Medulla oblongata (tissue), 1 donor: Measurements from ENCODE around the gene MOK.

Experiments used
- DNase-seq: peaks from one replicate; pipeline ENCODE4 v3.0.0-alpha.2; 2015; ENCODE audit errors: extremely low spot score

MOK gene

GRCh38 chr14:102223682-102224081 is 81.3 kb downstream of the MOK start:
- DNase-seq, result no peak

- DNase-seq, result no peak
Measured at GRCh38 chr14:102222751-102223150, 82.2 kb downstream of the MOK start.

- DNase-seq, result no peak
Measured at GRCh38 chr14:102222009-102222575, 82.9 kb downstream of the MOK start.

GRCh38 chr14:102221026-102221425 is 83.9 kb downstream of the MOK start:
- DNase-seq, result no peak

GRCh38 chr14:102220031-102220430 is 84.9 kb downstream of the MOK start:
- no peak for DNase-seq

- DNase-seq, result no peak
Measured at GRCh38 chr14:102219316-102219715, 85.6 kb downstream of the MOK start.

GRCh38 chr14:102218688-102219087 is 86.3 kb downstream of the MOK start:
- no peak for DNase-seq

GRCh38 chr14:102217987-102218421 is 87.0 kb downstream of the MOK start:
- DNase-seq, result no peak

- no peak for DNase-seq
Measured at GRCh38 chr14:102217399-102217798, 87.6 kb downstream of the MOK start.

- no peak for DNase-seq
Measured at GRCh38 chr14:102215576-102216250, 89.3 kb downstream of the MOK start.

GRCh38 chr14:102215071-102215470 is 89.9 kb downstream of the MOK start:
- peak; percentile 86 for DNase-seq

GRCh38 chr14:102213984-102214658 is 90.8 kb downstream of the MOK start:
- no peak for DNase-seq

- no peak for DNase-seq
Measured at GRCh38 chr14:102213470-102213869, 91.5 kb downstream of the MOK start.

- no peak for DNase-seq
Measured at GRCh38 chr14:102212845-102213244, 92.1 kb downstream of the MOK start.

- DNase-seq, result no peak
Measured at GRCh38 chr14:102212356-102212755, 92.6 kb downstream of the MOK start.

- no peak for DNase-seq
Measured at GRCh38 chr14:102211240-102211639, 93.7 kb downstream of the MOK start.

- DNase-seq, result no peak
Measured at GRCh38 chr14:102210421-102211042, 94.4 kb downstream of the MOK start.

- peak; percentile 89 for DNase-seq
Measured at GRCh38 chr14:102209224-102209966, 95.6 kb downstream of the MOK start.

GRCh38 chr14:102208741-102209140 is 96.2 kb downstream of the MOK start:
- no peak for DNase-seq

- no peak for DNase-seq
Measured at GRCh38 chr14:102207831-102208365, 97.1 kb downstream of the MOK start.

- DNase-seq, result no peak
Measured at GRCh38 chr14:102206918-102207317, 98.0 kb downstream of the MOK start.

GRCh38 chr14:102205560-102205959 is 99.4 kb downstream of the MOK start:
- DNase-seq, result no peak
